Osteoblast (primary cell): Measurements from ENCODE around the gene IBA57. TPM values are rescaled to one million over a fixed set of nuclear protein-coding genes. Genes with fewer than 3 reads are reported as not detected.

ENCODE experiments used
- DNase-seq: peaks from one replicate; pipeline ENCODE4 v3.0.0; 2011; ENCODE audit warnings: low spot score, mixed read lengths; ENCODE audit not compliant: insufficient read length; ENCODE audit errors: missing footprints
- H2AFZ ChIP-seq: 2 replicates; pipeline ENCODE4 v1.6.0; 2011; ENCODE audit warnings: mild to moderate bottlenecking, low read length
- H3K27ac ChIP-seq: 2 replicates; pipeline ENCODE4 v1.5.1; 2011; ENCODE audit warnings: mild to moderate bottlenecking, low read depth, low read length, moderate library complexity
- H3K27me3 ChIP-seq: 2 replicates; pipeline ENCODE4 v1.6.0; 2012; ENCODE audit warnings: mild to moderate bottlenecking, control low read depth, inconsistent platforms, low read length, moderate library complexity; ENCODE audit not compliant: insufficient read depth
- H3K36me3 ChIP-seq: 2 replicates; pipeline ENCODE4 v1.5.1; 2011; ENCODE audit warnings: mild to moderate bottlenecking, low read length, control low read depth, moderate library complexity; ENCODE audit not compliant: insufficient read depth
- H3K4me1 ChIP-seq: 2 replicates; pipeline ENCODE4 v1.5.1; 2011; ENCODE audit warnings: mild to moderate bottlenecking, low read length, control low read depth, moderate library complexity; ENCODE audit not compliant: insufficient read depth
- H3K4me2 ChIP-seq: 2 replicates; pipeline ENCODE4 v1.6.0; 2011; ENCODE audit warnings: mild to moderate bottlenecking, low read length; ENCODE audit not compliant: insufficient read depth
- H3K4me3 ChIP-seq: fragments of 200-600 bp; sonication (generic); 3 replicates; pipeline ENCODE4 v1.5.1; 2012; ENCODE audit warnings: mild to moderate bottlenecking, low read length, inconsistent platforms; ENCODE audit not compliant: insufficient read depth
- H3K79me2 ChIP-seq: 2 replicates; pipeline ENCODE4 v1.6.0; 2012; ENCODE audit warnings: mild to moderate bottlenecking, low read length, control low read depth, inconsistent platforms; ENCODE audit not compliant: insufficient read depth
- H3K9me3 ChIP-seq: 2 replicates; pipeline ENCODE4 v1.5.1; 2011; ENCODE audit warnings: low read depth, low read length, control low read depth
- H4K20me1 ChIP-seq: 2 replicates; pipeline ENCODE4 v1.6.0; 2012; ENCODE audit warnings: mild to moderate bottlenecking, low read length, control low read depth; ENCODE audit not compliant: insufficient read depth
- CTCF ChIP-seq: IDR thresholded peaks from 2 replicates; pipeline ENCODE4 v1.5.1; 2011; ENCODE audit warnings: mild to moderate bottlenecking, low read depth, low read length, moderate library complexity; ENCODE audit errors: extremely low read depth
- total RNA-seq: library from RNA; depleted of rRNA; stranded (reverse); fragments of >200 nt; gene quantifications from 2 replicates; pipeline ENCODE4 v1.2.3, GENCODE V29; 2012

The IBA57 gene
- total RNA-seq, 1 donor = 4.7 TPM

DNA sequence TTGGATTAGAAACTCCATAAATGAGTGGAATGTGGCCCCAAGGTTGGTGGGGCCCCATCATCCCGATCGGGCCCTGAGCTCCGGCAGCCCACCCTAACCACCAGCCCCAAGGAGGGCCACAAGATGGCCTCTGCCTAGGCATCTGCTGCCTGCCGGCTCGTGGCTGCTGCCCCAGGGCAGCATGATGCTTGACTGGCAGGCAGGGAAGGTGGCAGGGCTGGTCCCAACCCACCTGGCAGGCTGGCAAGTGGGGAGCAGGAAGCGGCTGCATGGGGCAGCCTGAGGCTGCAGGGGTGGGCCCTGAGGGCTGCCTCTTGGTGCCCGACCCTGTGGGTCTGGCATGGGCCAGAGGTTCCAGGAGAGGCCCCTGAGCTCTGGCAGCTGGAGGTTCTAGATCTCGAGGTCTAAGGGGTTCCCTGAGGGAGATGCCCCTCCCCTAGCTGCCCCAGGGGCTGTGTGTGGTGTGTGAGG, 16.6 kb upstream of the IBA57 start:
- Histone ChIP-seq H3K79me2 (peaks cover 69% of the 10 kb centered on the region), H4K20me1 (peaks cover 48% of the 10 kb centered on the region), H3K4me1 (peaks cover 19% of the 10 kb centered on the region), H3K27ac (no peak overlapping the region), H3K36me3 (peaks cover 4% of the 10 kb centered on the region), H3K9me3 (no peaks in the 10 kb centered on the region), H3K4me3 (no peak overlapping the region), H3K27me3 (no peaks in the 10 kb centered on the region), H3K4me2 (no peak overlapping the region), H2AFZ (no peak overlapping the region)
- peak; percentile 77 for DNase-seq
- no peak for TF ChIP-seq CTCF

DNA sequence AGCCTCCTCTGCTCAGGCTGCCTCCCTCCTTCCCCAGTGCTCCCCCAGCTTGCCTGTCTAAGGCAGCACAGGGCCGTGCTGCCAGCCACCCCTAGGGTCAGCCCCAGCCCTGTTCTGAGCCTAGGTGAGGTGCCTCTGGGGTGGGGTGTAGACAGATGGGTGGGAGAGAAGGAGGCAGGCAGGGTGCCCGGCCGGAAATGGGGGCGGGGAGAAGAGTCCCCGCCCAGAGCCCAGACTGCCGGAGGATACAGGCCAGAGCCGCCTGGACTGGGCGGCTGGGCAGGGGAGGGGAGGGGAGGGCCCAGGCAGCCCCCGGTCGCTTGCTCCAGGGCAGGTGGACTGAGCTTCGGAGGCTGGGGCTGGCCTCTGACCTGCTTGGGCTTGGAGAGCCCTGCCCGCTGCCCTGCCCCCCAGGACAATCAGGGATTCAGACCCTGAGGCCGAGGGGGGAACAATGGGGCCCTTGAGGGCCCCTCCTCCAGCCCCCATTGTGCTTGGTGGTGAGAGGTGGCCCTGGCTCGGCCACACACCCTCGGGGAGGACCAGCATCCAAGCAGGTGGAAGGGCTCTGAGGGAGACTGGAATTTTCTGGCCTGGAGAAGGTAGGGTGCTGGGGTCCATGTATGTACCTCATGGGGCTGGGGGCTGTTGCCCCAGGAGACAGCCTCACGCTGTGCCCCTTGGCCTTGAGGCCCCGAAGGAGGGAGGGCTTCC, 16.0 kb upstream of the IBA57 start, which contains the start of gene GJC2:
TSS of gene GJC2 (plus strand) at position 525 of the 714 bp plus-strand sequence. CDS start 7,829 bp downstream, outside the sequence.
- peaks cover 45% of the 10 kb centered on the region for H4K20me1 ChIP-seq
- DNase-seq = peak; percentile 94
- H2AFZ ChIP-seq = no peak within 1 kb of the TSS
- H3K9me3 ChIP-seq = no peaks in the 10 kb centered on the region
- peak within 1 kb of the TSS; percentile 4 for H3K4me2 ChIP-seq
- TF ChIP-seq CTCF = no peak
- H3K27ac ChIP-seq = peak within 1 kb of the TSS; percentile 37
- no peak within 1 kb of the TSS for H3K4me3 ChIP-seq
- peaks cover 4% of the 10 kb centered on the region for H3K36me3 ChIP-seq
- no peaks in the 10 kb centered on the region for H3K27me3 ChIP-seq
- peaks cover 63% of the 10 kb centered on the region for H3K79me2 ChIP-seq
- H3K4me1 ChIP-seq = peaks cover 19% of the 10 kb centered on the region

- Histone ChIP-seq H3K27me3 (no peaks in the 10 kb centered on the region), H3K4me1 (peaks cover 19% of the 10 kb centered on the region), H3K27ac (peak overlapping the region; percentile 37), H3K36me3 (peaks cover 4% of the 10 kb centered on the region), H3K9me3 (no peaks in the 10 kb centered on the region), H4K20me1 (peaks cover 45% of the 10 kb centered on the region), H3K4me2 (no peak overlapping the region), H3K79me2 (peaks cover 57% of the 10 kb centered on the region), H3K4me3 (no peak overlapping the region), H2AFZ (no peak overlapping the region)
- peak; percentile 90 for DNase-seq
- no peak for TF ChIP-seq CTCF
These were observed 15.5 kb upstream of the IBA57 start for GRCh38 chr1:228150120-228150460.

GRCh38 chr1:228150461-228151179, 15.0 kb upstream of the IBA57 start:
- Histone ChIP-seq H2AFZ (no peak overlapping the region), H3K27ac (peak overlapping the region; percentile 37), H3K4me2 (peak overlapping the region; percentile 4)

More at GRCh38 chr1:228150461-228151179, 15.0 kb upstream of the IBA57 start:
- no peak for TF ChIP-seq CTCF
- Histone ChIP-seq H3K4me3 (no peak overlapping the region), H3K4me1 (peaks cover 19% of the 10 kb centered on the region), H3K79me2 (peaks cover 52% of the 10 kb centered on the region), H3K9me3 (no peaks in the 10 kb centered on the region), H3K36me3 (peaks cover 4% of the 10 kb centered on the region), H3K27me3 (no peaks in the 10 kb centered on the region), H4K20me1 (peaks cover 44% of the 10 kb centered on the region)
- DNase-seq = peak; percentile 99
